Thymus (tissue), 11 donors: ENCODE data around the gene TRIM24. TPM values are rescaled to one million over a fixed set of nuclear protein-coding genes. Genes with fewer than 3 reads are reported as not detected.

Experiments
- DNase-seq, 9 donors: peaks; one replicate each; pipeline ENCODE4 v3.0.0-alpha.2; 2013; ENCODE audit warnings: low spot score in 9 of 9, low read depth in 6 of 9, missing footprints in 1 of 9
- H3K27ac ChIP-seq, 2 donors: one replicate each; pipeline ENCODE4 v1.5.1; 2013; ENCODE audit warnings: control low read depth in 1 of 2, low read depth in 1 of 2, low read length in 1 of 2, mild to moderate bottlenecking in 1 of 2, moderate library complexity in 1 of 2
- H3K27me3 ChIP-seq, 2 donors: one replicate each; pipeline ENCODE4 v1.5.1; 2013; ENCODE audit warnings: low read length in 1 of 2; ENCODE audit not compliant: control insufficient read depth in 2 of 2, insufficient read depth in 1 of 2
- H3K36me3 ChIP-seq, 2 donors: one replicate each; pipeline ENCODE4 v1.5.1; 2013; ENCODE audit warnings: low read length in 1 of 2, mild to moderate bottlenecking in 1 of 2, moderate library complexity in 1 of 2; ENCODE audit not compliant: control insufficient read depth in 2 of 2, insufficient read depth in 2 of 2
- H3K4me1 ChIP-seq, 2 donors: one replicate each; pipeline ENCODE4 v1.5.1; 2013; ENCODE audit warnings: low read length in 2 of 2; ENCODE audit not compliant: control insufficient read depth in 2 of 2, insufficient read depth in 2 of 2
- H3K4me3 ChIP-seq, 2 donors: one replicate each; pipeline ENCODE4 v1.5.1; 2013; ENCODE audit warnings: low read length in 2 of 2, control low read depth in 1 of 2, mild to moderate bottlenecking in 1 of 2
- H3K9me3 ChIP-seq, 2 donors: one replicate each; pipeline ENCODE4 v1.5.1; 2013; ENCODE audit warnings: low read length in 1 of 2, mild to moderate bottlenecking in 1 of 2; ENCODE audit not compliant: control insufficient read depth in 2 of 2, insufficient read depth in 1 of 2
- WGBS: extraction: QIAGEN DNeasy Blood & Tissue Kit; methylation state at CpG from one replicate; pipeline ENCODE4 v1.1.7; 2013; 5-methylcytosine and 5-hydroxymethylcytosine counted together
- polyA plus RNA-seq: library from polyadenylated mRNA; stranded (reverse); fragments of 200-250 nt; gene quantifications from one replicate; pipeline ENCODE4 v1.2.3, GENCODE V29; 2013
- total RNA-seq: library from RNA; stranded (reverse); fragments of 120-200 nt; gene quantifications from one replicate; pipeline ENCODE4 v1.2.4, GENCODE V29; 2013
- donor health status: healthy.

Gene TRIM24
- total and polyA plus RNA-seq, 2 donors = 18.1 to 28.1 TPM

- WGBS = 97% methylated on average over 4 of the region's 4 CpGs
- no peaks in the 10 kb centered on the region for H3K27me3 ChIP-seq
- H3K4me3 ChIP-seq = no peak overlapping the region
- no peaks in the 10 kb centered on the region for H3K4me1 ChIP-seq
- H3K9me3 ChIP-seq = no peaks in the 10 kb centered on the region
- DNase-seq = no peak
- H3K36me3 ChIP-seq = peaks cover 6 to 51% of the 10 kb centered on the region in 2 donors
- H3K27ac ChIP-seq = no peak overlapping the region
Observed at GRCh38 chr7:138584696-138585095, 124.6 kb downstream of the TRIM24 start.

GRCh38 chr7:138585283-138585993 is 125.4 kb downstream of the TRIM24 start:
- WGBS = 97% methylated on average over 5 of the region's 5 CpGs
- Histone ChIP-seq H3K27me3 (no peaks in the 10 kb centered on the region), H3K27ac (no peak overlapping the region), H3K4me1 (no peaks in the 10 kb centered on the region), H3K4me3 (no peak overlapping the region), H3K9me3 (no peaks in the 10 kb centered on the region), H3K36me3 (peaks cover 5 to 44% of the 10 kb centered on the region in 2 donors)
- no peak for DNase-seq

- Histone ChIP-seq H3K36me3 (peaks cover 4 to 31% of the 10 kb centered on the region in 2 donors), H3K27me3 (no peaks in the 10 kb centered on the region), H3K9me3 (no peaks in the 10 kb centered on the region), H3K4me1 (no peaks in the 10 kb centered on the region), H3K4me3 (no peak overlapping the region), H3K27ac (no peak overlapping the region)
- WGBS = 97% methylated on average over 4 of the region's 4 CpGs
- DNase-seq = no peak
Observed at GRCh38 chr7:138587485-138587884, 127.4 kb downstream of the TRIM24 start.

GRCh38 chr7:138588986-138589385 is 128.9 kb downstream of the TRIM24 start:
- no peaks in the 10 kb centered on the region for H3K4me1 ChIP-seq
- no peak overlapping the region for H3K4me3 ChIP-seq
- H3K9me3 ChIP-seq = no peaks in the 10 kb centered on the region
- DNase-seq = no peak
- no peaks in the 10 kb centered on the region for H3K27me3 ChIP-seq
- peaks cover 4 to 26% of the 10 kb centered on the region in 2 donors for H3K36me3 ChIP-seq
- WGBS = 98% methylated on average over 2 of the region's 2 CpGs
- H3K27ac ChIP-seq = no peak overlapping the region

GRCh38 chr7:138590154-138590553 is 130.1 kb downstream of the TRIM24 start:
- 100% methylated on average over 1 of the region's 1 CpG for WGBS
- Histone ChIP-seq H3K36me3 (peaks cover 4 to 14% of the 10 kb centered on the region in 2 donors), H3K4me1 (no peaks in the 10 kb centered on the region), H3K4me3 (no peak overlapping the region), H3K27me3 (no peaks in the 10 kb centered on the region), H3K27ac (no peak overlapping the region), H3K9me3 (no peaks in the 10 kb centered on the region)
- DNase-seq = no peak

GRCh38 chr7:138595454-138595853 is 135.4 kb downstream of the TRIM24 start:
- Histone ChIP-seq H3K4me3 (no peak overlapping the region), H3K9me3 (no peaks in the 10 kb centered on the region), H3K4me1 (no peaks in the 10 kb centered on the region), H3K36me3 (no peaks in the 10 kb centered on the region), H3K27ac (no peak overlapping the region), H3K27me3 (no peaks in the 10 kb centered on the region)
- no peak for DNase-seq
- WGBS = 97% methylated on average over 2 of the region's 2 CpGs

- Histone ChIP-seq H3K36me3 (no peaks in the 10 kb centered on the region), H3K27me3 (no peaks in the 10 kb centered on the region), H3K4me1 (no peaks in the 10 kb centered on the region), H3K4me3 (no peak overlapping the region), H3K27ac (no peak overlapping the region), H3K9me3 (peaks cover 0 to 4% of the 10 kb centered on the region in 2 donors)
- no peak for DNase-seq
- 27% methylated on average over 1 of the region's 1 CpG for WGBS
Observed at GRCh38 chr7:138602451-138602850, 142.4 kb downstream of the TRIM24 start.

- H3K4me3 ChIP-seq = no peak overlapping the region
- no peaks in the 10 kb centered on the region for H3K36me3 ChIP-seq
- WGBS = 96% methylated on average over 8 of the region's 8 CpGs
- no peaks in the 10 kb centered on the region for H3K4me1 ChIP-seq
- DNase-seq = no peak
- peaks cover 0 to 4% of the 10 kb centered on the region in 2 donors for H3K9me3 ChIP-seq
- no peak overlapping the region for H3K27ac ChIP-seq
- H3K27me3 ChIP-seq = no peaks in the 10 kb centered on the region
Observed at GRCh38 chr7:138603549-138604318, 143.7 kb downstream of the TRIM24 start.

GRCh38 chr7:138606236-138606635 is 146.2 kb downstream of the TRIM24 start:
- no peak for DNase-seq
- no peaks in the 10 kb centered on the region for H3K4me1 ChIP-seq
- 95% methylated on average over 3 of the region's 3 CpGs for WGBS
- peaks cover 0 to 4% of the 10 kb centered on the region in 2 donors for H3K9me3 ChIP-seq
- H3K27me3 ChIP-seq = no peaks in the 10 kb centered on the region
- no peak overlapping the region for H3K4me3 ChIP-seq
- H3K27ac ChIP-seq = no peak overlapping the region
- H3K36me3 ChIP-seq = no peaks in the 10 kb centered on the region
